ENCODE results near the gene AMFR.
A peak's percentile ranks its signal among the peaks of the same experiment; 100 is the strongest.

The AMFR gene

GRCh38 chr16:56362706-56363105, 62.6 kb downstream of the AMFR start:
- no peak for DNase-seq (ENCODE audit: insufficient read length, low spot score)
- no peak for FAIRE-seq
- TF ChIP-seq, protein P1, sequence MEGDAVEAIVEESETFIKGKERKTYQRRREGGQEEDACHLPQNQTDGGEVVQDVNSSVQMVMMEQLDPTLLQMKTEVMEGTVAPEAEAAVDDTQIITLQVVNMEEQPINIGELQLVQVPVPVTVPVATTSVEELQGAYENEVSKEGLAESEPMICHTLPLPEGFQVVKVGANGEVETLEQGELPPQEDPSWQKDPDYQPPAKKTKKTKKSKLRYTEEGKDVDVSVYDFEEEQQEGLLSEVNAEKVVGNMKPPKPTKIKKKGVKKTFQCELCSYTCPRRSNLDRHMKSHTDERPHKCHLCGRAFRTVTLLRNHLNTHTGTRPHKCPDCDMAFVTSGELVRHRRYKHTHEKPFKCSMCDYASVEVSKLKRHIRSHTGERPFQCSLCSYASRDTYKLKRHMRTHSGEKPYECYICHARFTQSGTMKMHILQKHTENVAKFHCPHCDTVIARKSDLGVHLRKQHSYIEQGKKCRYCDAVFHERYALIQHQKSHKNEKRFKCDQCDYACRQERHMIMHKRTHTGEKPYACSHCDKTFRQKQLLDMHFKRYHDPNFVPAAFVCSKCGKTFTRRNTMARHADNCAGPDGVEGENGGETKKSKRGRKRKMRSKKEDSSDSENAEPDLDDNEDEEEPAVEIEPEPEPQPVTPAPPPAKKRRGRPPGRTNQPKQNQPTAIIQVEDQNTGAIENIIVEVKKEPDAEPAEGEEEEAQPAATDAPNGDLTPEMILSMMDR (IDR thresholded peaks at IDR 0.05; ENCODE audit: insufficient read depth, missing control alignments) = no peak

DNA sequence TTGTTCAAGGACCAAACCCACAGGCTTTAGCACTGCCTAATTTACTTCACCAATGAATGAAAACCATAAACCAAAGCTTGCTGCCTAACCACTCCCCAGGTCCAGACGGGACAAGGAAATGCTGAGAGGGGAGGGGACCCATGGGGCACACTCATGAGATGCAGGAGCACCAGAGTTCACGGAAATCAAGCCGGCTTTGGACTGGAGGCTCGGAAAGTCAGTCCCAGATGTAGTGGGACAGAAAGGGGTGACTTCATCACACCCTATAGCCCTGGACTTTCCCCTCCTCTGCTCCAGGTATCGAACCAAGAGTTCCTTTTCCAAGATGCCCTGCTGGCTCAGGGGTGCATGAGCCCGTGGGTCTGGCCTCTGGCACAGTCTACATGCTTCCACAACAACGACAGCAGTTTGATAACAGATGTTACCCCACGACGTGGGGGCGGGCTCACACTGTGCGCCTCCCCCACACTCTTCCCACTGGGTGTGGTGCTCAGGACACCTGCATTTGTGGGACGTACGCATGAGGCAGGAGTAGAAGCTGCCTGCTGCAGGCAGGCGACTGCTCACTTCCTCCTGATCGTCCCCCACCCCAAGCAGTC, 63.2 kb downstream of the AMFR start:
- FAIRE-seq = no peak

DNA sequence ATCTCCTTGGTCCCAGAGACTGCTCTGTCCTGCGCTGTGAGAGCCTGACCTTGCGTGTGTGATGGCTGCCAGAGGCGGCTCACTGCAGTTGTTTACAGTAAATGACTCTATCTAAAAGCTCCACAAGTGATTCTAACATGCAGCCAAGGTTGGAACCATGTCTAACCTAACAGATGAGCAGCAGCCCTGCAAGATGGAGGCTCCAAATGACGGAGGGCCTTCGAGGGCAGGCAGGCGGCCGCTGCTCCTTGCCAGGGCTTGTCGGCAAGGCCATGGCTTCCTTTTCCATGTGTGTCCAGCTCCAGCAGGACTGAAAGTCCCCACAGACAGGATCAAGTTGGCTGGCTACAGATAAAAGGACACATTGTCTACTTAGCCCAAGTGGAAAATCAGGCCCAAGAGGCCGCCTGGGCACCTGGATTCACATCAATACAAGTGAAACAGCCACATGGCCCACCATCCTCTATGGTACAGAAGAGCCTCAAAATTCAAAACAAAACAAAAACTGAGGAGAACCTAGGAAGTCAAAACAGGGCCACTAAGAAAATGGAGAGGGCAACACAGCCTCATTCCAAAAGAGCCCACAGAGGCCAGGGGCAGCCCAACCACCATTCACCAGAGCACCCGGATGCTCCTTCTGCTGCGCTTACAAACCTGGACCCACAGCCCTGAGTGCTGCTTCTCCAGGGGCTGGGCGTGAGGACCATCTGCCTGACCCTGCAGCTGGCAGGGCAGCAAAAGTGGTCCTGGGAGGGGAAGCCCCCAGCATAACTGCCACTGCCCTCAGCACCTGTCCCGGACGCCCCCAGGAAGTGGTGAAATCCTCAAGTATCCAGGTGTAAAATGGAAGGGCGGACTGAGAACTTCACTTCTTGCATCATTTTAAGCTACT, 65.0 kb downstream of the AMFR start:
- no peak for DNase-seq (ENCODE audit: insufficient read length, low spot score)

More for the DNA sequence above, 63.2 kb downstream of the AMFR start:
- TF ChIP-seq, protein P1 (IDR thresholded peaks at IDR 0.05; ENCODE audit: insufficient read depth, missing control alignments) = no peak
- no peak for DNase-seq (ENCODE audit: insufficient read length, low spot score)

GRCh38 chr16:56357765-56358322, 67.5 kb downstream of the AMFR start:
- DNase-seq (ENCODE audit: insufficient read length, low spot score) (no peak), FAIRE-seq (no peak)
- TF ChIP-seq, protein P1 (IDR thresholded peaks at IDR 0.05; ENCODE audit: insufficient read depth, missing control alignments) = no peak

More for the DNA sequence above, 65.0 kb downstream of the AMFR start:
- TF ChIP-seq, protein P1 (IDR thresholded peaks at IDR 0.05; ENCODE audit: insufficient read depth, missing control alignments) = no peak
- FAIRE-seq = no peak

GRCh38 chr16:56357241-56357764, 68.0 kb downstream of the AMFR start:
- FAIRE-seq (no peak), DNase-seq (ENCODE audit: insufficient read length, low spot score) (no peak)
- TF ChIP-seq, protein P1 (IDR thresholded peaks at IDR 0.05; ENCODE audit: insufficient read depth, missing control alignments) = no peak

- no peak for FAIRE-seq
Measured at GRCh38 chr16:56356276-56357240, 68.8 kb downstream of the AMFR start.

More at GRCh38 chr16:56356276-56357240, 68.8 kb downstream of the AMFR start:
- peak; percentile 39 for DNase-seq (ENCODE audit: insufficient read length, low spot score)
- TF ChIP-seq, protein P1 (IDR thresholded peaks at IDR 0.05; ENCODE audit: insufficient read depth, missing control alignments) = peak; percentile 71
